ENCODE data around the gene AK4. TPM values are rescaled to one million over a fixed set of nuclear protein-coding genes. Genes with fewer than 3 reads are reported as not detected.

Gene AK4
- total RNA-seq, 1 experiment from 2014 or later = 5.5 TPM

GRCh38 chr1:65168867-65169266, 20.9 kb downstream of the AK4 start:
- Histone ChIP-seq H3K4me1 (ENCODE audit: insufficient read depth, low read length, poor library complexity, severe bottlenecking) (no peaks in the 10 kb centered on the region), H3K27ac (ENCODE audit: low read depth, low read length, poor library complexity, severe bottlenecking) (no peak overlapping the region), H3K9me3 (ENCODE audit: low read depth, low read length, poor library complexity, severe bottlenecking) (no peaks in the 10 kb centered on the region), H3K27me3 (replicated peaks; ENCODE audit: insufficient read depth, low read depth, low read length, poor library complexity) (no peaks in the 10 kb centered on the region), H3K36me3 (ENCODE audit: insufficient read depth, low read length, poor library complexity, severe bottlenecking) (no peaks in the 10 kb centered on the region), H3K4me3 (ENCODE audit: low read depth, low read length, poor library complexity, severe bottlenecking) (no peak overlapping the region)
- intact Hi-C loops (cut with micrococcal nuclease; ENCODE audit: unreplicated experiment) = no loop called here
- TF ChIP-seq EZH2 (IDR thresholded peaks at IDR 0.05; ENCODE audit: borderline replicate concordance, low read depth, low read length, poor library complexity, severe bottlenecking) = no peak
- TF ChIP-seq CTCF (conservative IDR thresholded peaks at IDR 0.05; ENCODE audit: low read depth, low read length) = no peak
- ChIA-PET POLR2A (ENCODE audit: low non-redundant PET) (no interaction called here), CTCF (interaction anchor here (0.7 kb wide), 1 partner anchor 886 kb away, joined by 7 read pairs; no protein-coding TSS in a partner anchor)
- DNase-seq (ENCODE audit: low spot score) = no peak
- BruUV-seq (replicated peaks) = no TSS peak

GRCh38 chr1:65170511-65171142, 22.6 kb downstream of the AK4 start:
- no TSS peak for BruUV-seq (replicated peaks)
- CTCF ChIA-PET = interaction anchor here (0.6 to 0.7 kb wide), 2 partner anchors 134 to 347 kb away, joined by 4 to 10 read pairs; no protein-coding TSS in a partner anchor
- peaks cover 3% of the 10 kb centered on the region for H3K4me1 ChIP-seq (ENCODE audit: insufficient read depth, low read length, poor library complexity, severe bottlenecking)

GRCh38 chr1:65172936-65173690, 25.1 kb downstream of the AK4 start:
- H3K36me3 ChIP-seq (ENCODE audit: insufficient read depth, low read length, poor library complexity, severe bottlenecking) = no peaks in the 10 kb centered on the region
- no peak overlapping the region for H3K27ac ChIP-seq (ENCODE audit: low read depth, low read length, poor library complexity, severe bottlenecking)
- no peaks in the 10 kb centered on the region for H3K9me3 ChIP-seq (ENCODE audit: low read depth, low read length, poor library complexity, severe bottlenecking)
- H3K4me1 ChIP-seq (ENCODE audit: insufficient read depth, low read length, poor library complexity, severe bottlenecking) = peaks cover 6% of the 10 kb centered on the region
- no peaks in the 10 kb centered on the region for H3K27me3 ChIP-seq (replicated peaks; ENCODE audit: insufficient read depth, low read depth, low read length, poor library complexity)
- intact Hi-C loops (cut with micrococcal nuclease; ENCODE audit: unreplicated experiment) = no loop called here
- no peak overlapping the region for H3K4me3 ChIP-seq (ENCODE audit: low read depth, low read length, poor library complexity, severe bottlenecking)
- no peak for DNase-seq (ENCODE audit: low spot score)
- BruUV-seq (replicated peaks) = no TSS peak
- ChIA-PET CTCF (no interaction called here), POLR2A (ENCODE audit: low non-redundant PET) (no interaction called here)
- TF ChIP-seq CTCF (conservative IDR thresholded peaks at IDR 0.05; ENCODE audit: low read depth, low read length) (no peak), EZH2 (IDR thresholded peaks at IDR 0.05; ENCODE audit: borderline replicate concordance, low read depth, low read length, poor library complexity, severe bottlenecking) (no peak)

More at GRCh38 chr1:65170511-65171142, 22.6 kb downstream of the AK4 start:
- POLR2A ChIA-PET (ENCODE audit: low non-redundant PET) = interaction anchor here (0.6 kb wide), 1 partner anchor 347 kb away, joined by 15 read pairs; no protein-coding TSS in a partner anchor
- DNase-seq (ENCODE audit: low spot score) = no peak
- Histone ChIP-seq H3K36me3 (ENCODE audit: insufficient read depth, low read length, poor library complexity, severe bottlenecking) (no peaks in the 10 kb centered on the region), H3K27me3 (replicated peaks; ENCODE audit: insufficient read depth, low read depth, low read length, poor library complexity) (no peaks in the 10 kb centered on the region), H3K4me3 (ENCODE audit: low read depth, low read length, poor library complexity, severe bottlenecking) (no peak overlapping the region), H3K9me3 (ENCODE audit: low read depth, low read length, poor library complexity, severe bottlenecking) (no peaks in the 10 kb centered on the region), H3K27ac (ENCODE audit: low read depth, low read length, poor library complexity, severe bottlenecking) (no peak overlapping the region)
- TF ChIP-seq EZH2 (IDR thresholded peaks at IDR 0.05; ENCODE audit: borderline replicate concordance, low read depth, low read length, poor library complexity, severe bottlenecking) (no peak), CTCF (conservative IDR thresholded peaks at IDR 0.05; ENCODE audit: low read depth, low read length) (no peak)
- intact Hi-C loops (cut with micrococcal nuclease; ENCODE audit: unreplicated experiment) = no loop called here
